Spleen (tissue), 11 donors: ENCODE data around the gene DMC1. TPM values are rescaled to one million over a fixed set of nuclear protein-coding genes. Genes with fewer than 3 reads are reported as not detected.
"Not testable (repeated sequence)": the region's sequence is repeated elsewhere in the genome, so short reads cannot be mapped to it uniquely, and the experiment has no call there.

Source experiments
- DNase-seq: peaks from one replicate; pipeline ENCODE4 v3.0.0-alpha.2; 2020
- H3K27ac ChIP-seq, 8 donors: fragments of 200-600 bp; sonication (generic) in 7 of 8; 1 replicate in 4 of 8; 2 replicates in 4 of 8; pipeline versions ENCODE4 v1.5.0 to v1.8.0; 2016 to 2021; ENCODE audit warnings: inconsistent platforms in 4 of 8, mild to moderate bottlenecking in 4 of 8, moderate library complexity in 1 of 8
- H3K27me3 ChIP-seq, 7 donors: fragments of 200-600 bp; sonication (generic) in 6 of 7; replicated peaks in 1 of 7; 1 replicate in 4 of 7; 2 replicates in 3 of 7; pipeline versions ENCODE4 v1.5.0 to v1.8.0; 2016 to 2021; ENCODE audit warnings: inconsistent platforms in 3 of 7, mild to moderate bottlenecking in 1 of 7
- H3K36me3 ChIP-seq, 6 donors: fragments of 200-600 bp; sonication (generic) in 5 of 6; 1 replicate in 4 of 6; 2 replicates in 2 of 6; pipeline versions ENCODE4 v1.5.0 to v1.8.0; 2016 to 2021; ENCODE audit warnings: inconsistent platforms in 2 of 6
- H3K4me1 ChIP-seq, 6 donors: fragments of 200-600 bp; sonication (generic) in 5 of 6; 1 replicate in 3 of 6; 2 replicates in 3 of 6; pipeline versions ENCODE4 v1.5.0 to v1.8.0; 2016 to 2021; ENCODE audit warnings: inconsistent platforms in 3 of 6
- H3K4me3 ChIP-seq, 8 donors: fragments of 200-600 bp; sonication (generic) in 7 of 8; 1 replicate in 4 of 8; 2 replicates in 4 of 8; pipeline versions ENCODE4 v1.5.0 to v1.8.0; 2016 to 2021; ENCODE audit warnings: inconsistent platforms in 4 of 8, mild to moderate bottlenecking in 4 of 8, moderate library complexity in 2 of 8
- H3K9me3 ChIP-seq, 8 donors: fragments of 200-600 bp; sonication (generic) in 7 of 8; 1 replicate in 4 of 8; 2 replicates in 4 of 8; pipeline versions ENCODE4 v1.5.0 to v1.8.0; 2016 to 2021; ENCODE audit warnings: inconsistent platforms in 4 of 8
- CTCF ChIP-seq, 11 experiments: fragments of 200-600 bp in 7 of 11; fragments of 450-650 bp in 4 of 11; sonication (generic) in 4 of 11; IDR thresholded peaks in 8 of 11; conservative IDR thresholded peaks in 3 of 11; 1 replicate in 7 of 11; 2 replicates in 4 of 11; pipeline versions ENCODE4 v1.4.0 to v1.8.0; 2016 to 2021; ENCODE audit warnings: antibody characterized with exemption in 11 of 11, inconsistent platforms in 4 of 11, mild to moderate bottlenecking in 1 of 11
- POLR2A ChIP-seq, 3 donors: fragments of 450-650 bp; IDR thresholded peaks; one replicate each; pipeline ENCODE4 v1.5.1; 2017; ENCODE audit warnings: antibody characterized with exemption in 3 of 3, mild to moderate bottlenecking in 1 of 3
- POLR2AphosphoS5 ChIP-seq, 3 donors: sonication (generic); formaldehyde crosslinking; IDR thresholded peaks; one replicate each; pipeline ENCODE4 v1.5.1; 2017; ENCODE audit warnings: antibody characterized with exemption in 3 of 3
- WGBS, 5 donors: extraction: QIAGEN DNeasy Blood & Tissue Kit in 3 of 5; methylation state at CpG; one replicate each; pipeline versions ENCODE4 v1.1.5 to v1.1.7; 2013 to 2018; 5-methylcytosine and 5-hydroxymethylcytosine counted together
- intact Hi-C: fragments of 100-400 bp; cut with DNase I; formaldehyde crosslinking; loops from one replicate; pipeline ENCODE4 v1.15.0; 2023; ENCODE audit warnings: low total_unique reads
- polyA plus RNA-seq, 3 donors: library from polyadenylated mRNA; stranded (reverse); fragments of 200-250 nt; gene quantifications; one replicate each; pipeline ENCODE4 v1.2.1, GENCODE V29; 2013
- total RNA-seq, 7 donors: library from RNA; depleted of rRNA in 3 of 7; stranded (reverse); fragments of >200 nt in 3 of 7; fragmentation: NEBNext Ultra II Directional in 4 of 7; extraction: Animal tissue kit (Norgen Biotek cat#: 25700) in 4 of 7; gene quantifications; one replicate each; pipeline versions ENCODE4 v1.1.0 to v1.2.1, GENCODE V29; 2016 to 2021
- donor health status: healthy with polysubstance abuse.
- donor health status: DM: no; HTN: no; CAD: no; lungs with moderate emphysema.
- donor health status: DM: no; HTN: no; CAD: no.
- donor health status: Bipolar disorder and iron deficiency.
- donor health status: healthy.
- donor health status: DM: no; HTN: no; CAD: no.
- donor health status: DM: yes; HTN: yes; CAD: no.

DMC1 gene
- total and polyA plus RNA-seq, 10 donors: 0.15 to 2.7 (median 0.80) TPM; not detected in 3

DNA sequence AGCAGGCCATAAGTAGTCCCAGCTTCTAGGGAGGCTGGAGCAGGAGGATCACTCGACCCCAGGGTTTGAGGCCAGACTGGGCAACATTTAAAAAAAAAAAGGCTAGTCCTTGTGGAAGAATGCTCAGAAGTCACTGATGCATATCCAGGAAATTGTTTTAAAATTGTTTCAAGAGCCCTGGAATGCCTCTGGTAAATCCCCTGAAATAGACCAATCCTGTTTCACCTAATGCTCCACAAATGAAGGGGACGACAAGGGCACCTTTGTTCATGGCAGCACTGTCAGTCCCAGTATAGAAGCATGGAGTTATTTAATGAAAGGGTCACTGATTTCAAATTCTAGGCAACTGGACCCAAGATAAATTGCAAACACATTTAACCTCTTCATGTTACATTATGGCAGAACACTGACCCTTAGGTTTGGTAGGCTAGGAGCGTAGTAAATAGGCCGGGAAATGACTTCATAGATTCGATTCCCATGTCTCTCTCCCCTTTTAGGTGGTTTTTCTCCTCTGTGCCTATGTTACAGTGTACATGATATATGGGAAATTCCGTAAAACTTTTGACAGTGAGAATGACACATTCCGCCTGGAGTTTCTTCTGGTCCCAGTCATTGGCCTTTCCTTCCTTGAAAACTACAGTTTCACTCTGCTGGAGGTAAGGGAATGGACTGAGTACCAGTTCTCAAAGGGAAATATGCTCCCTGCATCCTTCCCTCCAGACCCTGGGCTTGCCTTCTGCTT lies 90.7 kb downstream of the DMC1 start:
- H3K27ac ChIP-seq: peak overlapping the region in 1 of 8 donors; percentile 40
- TF ChIP-seq CTCF (IDR thresholded peaks at IDR 0.05 in 8 of 11, conservative IDR thresholded peaks at IDR 0.05 in 3 of 11) (no peak), POLR2AphosphoS5 (IDR thresholded peaks at IDR 0.05) (no peak), POLR2A (IDR thresholded peaks at IDR 0.05) (no peak)
- no peak for DNase-seq
- intact Hi-C loops: no loop called here
- no peaks in the 10 kb centered on the region for H3K27me3 ChIP-seq
- H3K36me3 ChIP-seq: peaks cover 0 to 56% (median 42%) of the 10 kb centered on the region in 6 donors
- no peaks in the 10 kb centered on the region for H3K9me3 ChIP-seq
- no peak overlapping the region for H3K4me3 ChIP-seq
- 74 to 85% (median 77%) methylated on average over 7 of the region's 7 CpGs for WGBS, 5 donors
- H3K4me1 ChIP-seq: peaks cover 0 to 4% (median 0%) of the 10 kb centered on the region in 6 donors

DNA sequence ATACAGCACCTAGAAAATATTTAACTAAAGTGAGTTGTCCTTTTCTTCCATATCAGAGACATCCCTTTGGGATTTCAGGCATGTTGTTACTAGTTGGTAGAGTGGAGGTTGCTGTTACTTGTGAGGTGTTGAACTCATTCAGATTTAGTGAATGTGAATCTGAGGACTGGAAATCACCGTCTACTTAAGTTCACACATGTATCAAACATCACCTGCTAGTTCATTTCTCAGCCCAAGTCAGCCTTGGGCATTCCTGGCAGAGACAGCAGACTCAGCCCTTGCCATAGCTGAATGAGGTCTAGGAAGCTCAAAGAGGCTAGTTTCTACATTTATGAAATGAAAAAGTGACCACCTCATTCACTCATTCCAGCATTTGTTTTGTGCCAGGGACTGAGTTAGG lies 92.4 kb downstream of the DMC1 start:
- intact Hi-C loops: no loop called here
- no peak overlapping the region for H3K4me3 ChIP-seq
- no peak overlapping the region for H3K27ac ChIP-seq
- peak; percentile 6 for DNase-seq
- TF ChIP-seq CTCF (IDR thresholded peaks at IDR 0.05 in 8 of 11, conservative IDR thresholded peaks at IDR 0.05 in 3 of 11) (no peak), POLR2AphosphoS5 (IDR thresholded peaks at IDR 0.05) (no peak), POLR2A (IDR thresholded peaks at IDR 0.05) (no peak)
- H3K36me3 ChIP-seq: peaks cover 0 to 39% (median 26%) of the 10 kb centered on the region in 6 donors
- no peaks in the 10 kb centered on the region for H3K27me3 ChIP-seq
- no peaks in the 10 kb centered on the region for H3K9me3 ChIP-seq
- H3K4me1 ChIP-seq: no peaks in the 10 kb centered on the region
- WGBS, 5 donors: 84 to 91% (median 86%) methylated on average over 1 of the region's 1 CpG

- Histone ChIP-seq H3K36me3 (peaks cover 0 to 4% (median 0%) of the 10 kb centered on the region in 6 donors), H3K9me3 (no peaks in the 10 kb centered on the region), H3K27ac (no peak overlapping the region), H3K4me3 (no peak overlapping the region), H3K27me3 (peaks cover 0 to 4% (median 0%) of the 10 kb centered on the region in 7 donors), H3K4me1 (no peaks in the 10 kb centered on the region)
- no peak for TF ChIP-seq POLR2AphosphoS5 (IDR thresholded peaks at IDR 0.05)
- TF ChIP-seq CTCF (IDR thresholded peaks at IDR 0.05 in 8 of 11, conservative IDR thresholded peaks at IDR 0.05 in 3 of 11): no peak
- TF ChIP-seq POLR2A (IDR thresholded peaks at IDR 0.05): no peak
- 64 to 72% (median 71%) methylated on average over 9 to 10 of the region's 10 CpGs for WGBS, 5 donors
- intact Hi-C loops: no loop called here
- no peak for DNase-seq
These were observed 95.9 kb downstream of the DMC1 start for GRCh38 chr22:38474003-38474607.

DNA sequence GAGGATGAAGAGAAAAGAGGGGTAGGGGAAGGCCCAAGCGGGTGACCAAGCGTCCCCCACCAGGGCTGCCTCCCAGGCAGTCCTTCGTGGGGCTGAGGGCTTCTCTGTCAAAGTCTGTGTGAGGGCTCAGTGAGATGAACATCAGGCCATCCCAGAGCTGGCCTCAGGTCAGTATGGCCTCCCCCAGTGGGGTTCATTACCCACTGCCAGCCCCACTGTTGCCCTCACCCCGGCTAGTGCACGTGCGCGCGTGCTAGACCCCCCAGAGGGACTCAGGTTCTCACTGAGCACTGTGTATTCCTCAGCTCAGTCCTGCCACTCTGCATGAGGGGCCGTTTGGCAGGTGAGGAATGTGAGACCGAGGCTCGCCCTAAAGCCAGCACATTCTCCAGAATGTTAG lies 98.7 kb downstream of the DMC1 start:
- no peaks in the 10 kb centered on the region for H3K9me3 ChIP-seq
- no peak for TF ChIP-seq POLR2A (IDR thresholded peaks at IDR 0.05)
- no peak for TF ChIP-seq POLR2AphosphoS5 (IDR thresholded peaks at IDR 0.05)
- TF ChIP-seq CTCF (IDR thresholded peaks at IDR 0.05 in 8 of 11, conservative IDR thresholded peaks at IDR 0.05 in 3 of 11): no peak
- H3K4me1 ChIP-seq: peaks cover 0 to 21% (median 13%) of the 10 kb centered on the region in 6 donors
- no peak overlapping the region for H3K27ac ChIP-seq
- DNase-seq: peak; percentile 36
- no peak overlapping the region for H3K4me3 ChIP-seq
- H3K27me3 ChIP-seq: peaks cover 0 to 33% (median 22%) of the 10 kb centered on the region in 7 donors
- no peaks in the 10 kb centered on the region for H3K36me3 ChIP-seq
- WGBS, 5 donors: 81 to 94% (median 90%) methylated on average over 9 to 11 of the region's 11 CpGs
- intact Hi-C loops: no loop called here

DNA sequence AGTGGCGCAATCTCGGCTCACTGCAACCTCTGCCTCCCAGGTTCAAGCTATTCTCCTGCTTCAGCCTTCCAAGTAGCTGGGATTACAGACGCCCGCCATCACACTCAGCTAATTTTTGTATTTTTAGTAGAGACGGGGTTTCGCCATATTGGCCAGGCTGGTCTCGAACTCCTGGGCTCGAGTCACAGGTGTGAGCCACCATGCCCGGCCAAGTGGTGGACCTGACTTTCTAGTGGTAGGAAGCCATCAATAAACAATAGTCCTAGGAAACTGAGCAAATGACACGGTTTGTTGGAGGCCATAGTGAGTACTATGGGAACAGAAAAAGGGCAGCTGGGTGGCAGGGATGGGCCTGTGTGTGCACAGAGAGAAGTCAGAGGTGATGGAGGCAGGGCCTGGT lies 99.8 kb downstream of the DMC1 start:
- H3K27me3 ChIP-seq: peaks cover 0 to 44% (median 28%) of the 10 kb centered on the region in 7 donors
- 93 to 96% (median 94%) methylated on average over 10 of the region's 10 CpGs for WGBS, 5 donors

More for the DNA sequence above, 99.8 kb downstream of the DMC1 start:
- H3K27ac ChIP-seq, H3K4me3 ChIP-seq, H3K36me3 ChIP-seq, H3K9me3 ChIP-seq, intact Hi-C loops: not testable (repeated sequence)
- DNase-seq: peak; percentile 38
- peaks cover 0 to 21% (median 13%) of the 10 kb centered on the region in 6 donors for H3K4me1 ChIP-seq
